GM12874 (cell line): ENCODE results near the gene SLX4IP.
A peak's percentile ranks its signal among the peaks of the same experiment; 100 is the strongest.

Experiments
- CTCF ChIP-seq: IDR thresholded peaks from 2 replicates; pipeline ENCODE4 v1.5.1; 2011; ENCODE audit warnings: low read depth, mild to moderate bottlenecking, control low read depth, low read length, moderate library complexity; ENCODE audit not compliant: insufficient read depth

Gene SLX4IP

GRCh38 chr20:10668677-10669368 is 233.7 kb downstream of the SLX4IP start:
- no peak for TF ChIP-seq CTCF

DNA sequence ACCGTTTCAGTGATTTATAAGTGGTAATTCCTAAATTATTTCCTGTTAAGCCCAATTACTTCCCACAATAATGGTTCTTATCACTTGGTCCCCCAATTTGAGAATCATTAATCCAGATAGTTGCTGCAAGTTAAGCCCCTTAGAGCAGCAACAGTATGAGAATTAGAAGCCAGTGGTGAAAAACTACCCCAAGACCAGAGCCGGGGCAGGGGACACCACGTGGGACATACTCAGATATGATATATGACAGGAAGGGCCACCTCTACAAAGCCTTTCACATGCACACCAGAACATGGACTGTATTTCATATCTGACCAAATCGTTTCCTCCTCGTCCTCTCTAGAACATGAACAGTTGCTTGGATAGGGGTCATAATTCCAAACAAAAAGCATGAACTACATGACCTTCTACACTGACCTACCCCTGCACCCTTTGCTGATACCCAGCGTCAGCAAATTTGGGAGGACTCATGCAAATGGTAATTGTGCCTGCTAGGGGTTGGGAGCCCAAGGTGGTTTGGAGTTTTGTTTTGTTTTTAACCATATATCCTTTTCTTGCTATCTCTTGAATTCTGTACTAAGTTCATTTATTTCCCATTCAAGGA is 234.8 kb downstream of the SLX4IP start:
- TF ChIP-seq CTCF, result no peak

DNA sequence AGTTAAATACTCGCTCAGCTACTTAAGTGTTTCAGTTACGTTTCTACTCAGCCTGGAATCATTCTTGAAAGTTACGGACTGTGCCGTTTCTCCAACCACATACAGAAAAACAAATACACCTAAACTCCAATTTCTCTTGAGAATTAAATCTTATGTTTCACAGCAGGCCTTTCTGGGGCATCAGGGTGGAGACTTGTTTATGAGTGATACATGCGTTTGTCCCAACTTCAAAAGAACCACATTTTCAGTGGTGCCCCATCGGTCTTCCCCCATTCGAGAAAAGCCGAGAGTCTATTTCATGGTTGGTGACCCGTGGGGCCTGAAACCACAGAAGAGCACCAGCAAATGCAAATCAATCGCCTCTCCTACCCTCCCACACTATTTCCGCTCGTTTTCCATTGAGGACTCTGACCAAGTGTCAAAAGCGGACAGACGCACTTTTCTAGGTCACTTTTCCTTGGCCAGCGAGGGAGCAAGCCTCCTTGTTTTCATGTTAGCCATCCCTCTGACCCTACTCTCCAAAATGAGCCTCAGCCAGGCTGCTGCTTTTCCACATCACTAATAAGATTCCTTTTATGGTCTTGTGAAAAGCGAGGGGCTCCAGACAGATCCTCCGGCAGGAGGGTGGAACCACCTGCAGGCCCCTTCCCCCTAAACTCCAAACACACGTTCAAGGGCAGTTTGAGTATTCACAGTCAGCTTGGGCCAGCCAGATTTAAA is 235.6 kb downstream of the SLX4IP start:
- TF ChIP-seq CTCF, result no peak

DNA sequence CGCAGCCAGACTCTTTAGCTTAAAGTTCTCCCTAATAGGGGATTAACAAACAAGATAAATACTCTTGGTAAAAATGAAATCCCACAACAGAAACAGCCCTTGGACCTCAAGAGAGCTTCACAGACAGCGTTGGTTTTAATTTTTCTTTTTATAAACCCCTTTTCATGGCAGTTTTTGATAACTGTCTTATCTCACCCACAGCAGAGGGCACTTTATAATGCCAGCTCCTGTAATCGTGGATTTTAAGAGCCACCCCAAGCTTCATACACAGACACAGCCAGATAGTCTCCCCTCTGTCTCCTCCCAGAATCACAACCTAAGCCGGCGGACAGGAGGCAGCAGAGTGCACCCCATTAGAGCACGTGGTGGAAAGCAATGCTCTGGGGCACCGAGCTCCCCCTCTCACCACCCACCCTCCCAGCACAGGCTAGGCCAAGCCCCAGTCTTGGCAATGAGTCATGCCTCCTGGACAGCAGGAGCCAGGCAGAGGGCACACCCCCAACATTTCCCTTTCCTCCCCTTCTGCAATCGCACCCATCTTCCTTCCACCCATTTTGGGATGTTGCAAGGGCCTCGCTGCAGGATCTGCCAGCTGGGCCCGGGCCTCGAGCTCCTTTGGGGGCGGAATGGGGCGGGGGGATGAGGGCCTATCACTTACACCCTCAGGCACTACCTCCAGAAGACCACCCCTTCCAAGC is 236.3 kb downstream of the SLX4IP start:
- peak; percentile 60 for TF ChIP-seq CTCF

GRCh38 chr20:10671919-10672623 is 237.0 kb downstream of the SLX4IP start:
- no peak for TF ChIP-seq CTCF

DNA sequence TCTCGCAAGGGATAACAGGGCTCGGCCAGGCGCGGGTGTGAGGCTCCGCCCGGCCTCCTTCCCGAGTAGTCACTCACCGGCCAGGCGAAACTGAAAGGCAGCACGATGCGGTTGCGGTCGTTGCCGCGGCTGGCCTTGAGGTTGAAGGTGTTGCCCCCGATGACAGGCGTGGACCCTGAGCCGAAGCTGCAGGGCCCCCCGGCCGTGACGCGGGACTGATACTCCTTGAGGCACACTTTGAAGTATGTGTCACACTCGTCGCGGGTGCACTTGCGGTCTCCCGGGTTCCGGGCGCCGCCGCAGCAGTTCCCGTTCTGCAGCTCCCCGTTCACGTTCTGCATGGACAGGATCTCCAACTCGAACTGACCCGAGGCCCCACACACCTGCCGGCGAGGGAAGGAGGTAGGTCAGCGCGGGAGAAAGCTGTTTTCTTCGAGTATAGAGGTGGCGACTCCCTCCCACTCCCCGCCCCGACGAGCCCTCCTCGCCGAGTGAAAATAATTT is 237.6 kb downstream of the SLX4IP start:
- no peak for TF ChIP-seq CTCF
